CD4-positive, CD25-positive, alpha-beta regulatory T cell (primary cell): ENCODE data around the gene GSX1. TPM values are rescaled to one million over a fixed set of nuclear protein-coding genes. Genes with fewer than 3 reads are reported as not detected.
"Not testable (repeated sequence)": the region's sequence is repeated elsewhere in the genome, so short reads cannot be mapped to it uniquely, and the experiment has no call there.

Experiments
- ATAC-seq, 2 donors: fragments of 150-1000 bp; cut with Tn5 transposase; one replicate each; pipeline ENCODE4 v1.10.0; 2021; ENCODE audit warnings: low read depth in 2 of 2, moderate number of reproducible peaks in 2 of 2, moderate library complexity in 1 of 2
- DNase-seq, 3 donors: peaks; one replicate each; pipeline versions ENCODE4 v3.0.0 to v3.0.0-alpha.2; 2012 to 2022; ENCODE audit warnings: mixed read lengths in 1 of 3
- H3K27ac ChIP-seq: one replicate; pipeline ENCODE4 v1.7.0; 2013; ENCODE audit warnings: mild to moderate bottlenecking, low read length; ENCODE audit not compliant: insufficient read depth, poor library complexity, severe bottlenecking
- H3K27me3 ChIP-seq: one replicate; pipeline ENCODE4 v1.7.0; 2013; ENCODE audit warnings: low read length; ENCODE audit not compliant: control insufficient read depth, insufficient read depth
- H3K36me3 ChIP-seq: one replicate; pipeline ENCODE4 v1.7.0; 2013; ENCODE audit warnings: mild to moderate bottlenecking, low read length, moderate library complexity; ENCODE audit not compliant: control insufficient read depth, insufficient read depth
- H3K4me1 ChIP-seq: 2 replicates; pipeline ENCODE4 v1.7.0; 2013; ENCODE audit warnings: mild to moderate bottlenecking, low read length; ENCODE audit not compliant: insufficient read depth, control insufficient read depth, poor library complexity, severe bottlenecking
- H3K4me3 ChIP-seq: one replicate; pipeline ENCODE4 v1.7.0; 2013; ENCODE audit warnings: low read depth, mild to moderate bottlenecking, low read length, moderate library complexity
- H3K9me3 ChIP-seq, 2 experiments: 1 replicate in 1 of 2; 2 replicates in 1 of 2; pipeline ENCODE4 v1.7.0; 2013; ENCODE audit warnings: low read length in 2 of 2, mild to moderate bottlenecking in 1 of 2, moderate library complexity in 1 of 2; ENCODE audit not compliant: control insufficient read depth in 2 of 2
- H3K27ac Mint-ChIP-seq, 3 donors: one replicate each; pipeline ENCODE4 v1.8.0; 2020 to 2022; ENCODE audit warnings: mild to moderate bottlenecking in 3 of 3, mixed read lengths in 3 of 3, moderate library complexity in 2 of 3
- H3K27me3 Mint-ChIP-seq: one replicate; pipeline ENCODE4 v1.8.0; 2022; ENCODE audit warnings: mild to moderate bottlenecking, mixed read lengths
- H3K36me3 Mint-ChIP-seq: one replicate; pipeline ENCODE4 v1.8.0; 2020; ENCODE audit warnings: mixed read lengths
- H3K4me1 Mint-ChIP-seq, 4 donors: one replicate each; pipeline ENCODE4 v1.8.0; 2020 to 2022; ENCODE audit warnings: mixed read lengths in 4 of 4, mild to moderate bottlenecking in 1 of 4
- H3K4me3 Mint-ChIP-seq, 4 donors: one replicate each; pipeline ENCODE4 v1.8.0; 2020 to 2022; ENCODE audit warnings: mild to moderate bottlenecking in 4 of 4, mixed read lengths in 4 of 4, moderate library complexity in 3 of 4
- H3K9me3 Mint-ChIP-seq, 7 donors: one replicate each; pipeline ENCODE4 v1.8.0; 2020 to 2022; ENCODE audit warnings: mixed read lengths in 7 of 7, mild to moderate bottlenecking in 3 of 7, moderate library complexity in 2 of 7
- polyA plus RNA-seq, 4 donors: library from polyadenylated mRNA; unstranded; fragments of 300-500 nt; fragmentation: Illumina TruSeq; gene quantifications; one replicate each; pipeline ENCODE4 v1.2.3, GENCODE V29; 2021
- total RNA-seq: library from RNA; stranded (reverse); gene quantifications from one replicate; pipeline ENCODE4 v1.2.3, GENCODE V29; 2022

The GSX1 gene
- total RNA-seq (not detected), polyA plus RNA-seq (not detected)

DNA sequence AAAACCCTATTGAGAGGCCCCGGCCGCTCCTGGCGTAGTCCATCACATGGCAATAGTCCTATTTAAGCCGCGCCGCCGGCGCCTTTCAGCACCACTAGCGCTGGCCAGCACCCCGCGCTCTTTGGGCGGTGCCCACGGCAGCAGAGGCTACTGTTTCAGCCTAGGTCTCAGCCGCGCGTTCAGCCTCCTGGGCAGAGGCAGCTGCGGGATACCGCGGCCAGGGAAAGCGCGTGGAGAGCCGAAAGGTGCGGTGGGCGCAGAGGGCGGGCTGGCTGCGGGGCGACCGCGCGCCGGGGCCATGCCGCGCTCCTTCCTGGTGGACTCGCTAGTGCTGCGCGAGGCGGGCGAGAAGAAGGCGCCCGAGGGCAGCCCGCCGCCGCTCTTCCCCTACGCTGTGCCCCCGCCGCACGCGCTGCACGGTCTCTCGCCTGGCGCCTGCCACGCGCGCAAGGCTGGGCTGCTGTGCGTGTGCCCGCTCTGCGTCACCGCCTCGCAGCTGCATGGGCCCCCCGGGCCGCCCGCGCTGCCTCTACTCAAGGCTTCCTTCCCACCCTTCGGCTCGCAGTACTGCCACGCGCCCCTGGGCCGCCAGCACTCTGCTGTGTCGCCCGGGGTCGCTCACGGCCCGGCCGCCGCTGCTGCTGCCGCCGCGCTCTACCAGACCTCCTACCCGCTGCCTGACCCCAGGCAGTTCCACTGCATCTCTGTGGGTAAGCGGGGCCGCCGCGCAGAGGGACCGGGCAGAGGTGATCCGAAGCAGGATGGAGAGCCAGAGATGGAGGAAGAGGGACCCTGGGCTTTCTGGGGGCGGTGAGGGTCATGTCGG, at the start of gene GSX1:
Gene GSX1, plus strand, starts transcription at position 91 of the 826 bp plus-strand sequence. Its CDS starts 208 bp downstream, at position 299.
- peak in 2 of 3 donors; percentile 35 to 55 for DNase-seq
- peaks cover 0 to 15% (median 0%) of the 10 kb centered on the region in 7 donors for H3K9me3 Mint-ChIP-seq
- ATAC-seq: peak in 1 of 2 donors; percentile 39
- no peak within 1 kb of the TSS for H3K27ac Mint-ChIP-seq
- Histone ChIP-seq H3K4me3 (peak within 1 kb of the TSS; percentile 75), H3K36me3 (no peaks in the 10 kb centered on the region), H3K27me3 (peaks cover 50% of the 10 kb centered on the region), H3K27ac (no peak within 1 kb of the TSS), H3K9me3 (no peaks in the 10 kb centered on the region), H3K4me1 (peaks cover 35% of the 10 kb centered on the region)
- H3K4me3 Mint-ChIP-seq: peak within 1 kb of the TSS; percentile 64 to 87 (median 76)
- H3K4me1 Mint-ChIP-seq: peaks cover 14 to 40% (median 21%) of the 10 kb centered on the region in 4 donors
- H3K27me3 Mint-ChIP-seq: peaks cover 77% of the 10 kb centered on the region
- no peaks in the 10 kb centered on the region for H3K36me3 Mint-ChIP-seq

DNA sequence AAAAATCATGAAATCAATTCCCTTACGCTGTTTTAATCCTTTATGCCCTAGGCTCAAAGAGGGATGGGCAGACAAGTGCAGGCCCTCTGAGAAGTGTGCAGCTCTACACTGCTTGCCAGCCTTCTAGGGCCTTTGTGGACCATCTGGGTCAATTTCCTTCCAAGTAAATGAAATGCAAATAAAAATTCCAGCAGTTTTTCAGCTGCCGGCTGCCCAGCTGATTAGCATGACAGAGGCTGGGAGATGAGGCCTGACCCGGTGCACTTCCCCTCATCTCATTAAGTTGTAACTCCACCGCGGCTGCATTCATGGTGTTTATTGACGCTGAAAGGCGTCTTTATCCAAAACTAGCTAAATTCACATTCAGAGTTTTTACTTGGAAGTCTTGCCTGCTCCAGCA, 47.5 kb upstream of the GSX1 start:
- Histone ChIP-seq H3K4me1 (no peaks in the 10 kb centered on the region), H3K27me3 (peaks cover 4% of the 10 kb centered on the region), H3K9me3 (no peaks in the 10 kb centered on the region), H3K27ac (no peak overlapping the region), H3K4me3 (no peak overlapping the region), H3K36me3 (no peaks in the 10 kb centered on the region)
- DNase-seq (no peak), ATAC-seq (no peak)
- Mint-ChIP-seq H3K9me3 (peaks cover 0 to 5% (median 0%) of the 10 kb centered on the region in 7 donors), H3K36me3 (no peaks in the 10 kb centered on the region), H3K27me3 (peaks cover 16% of the 10 kb centered on the region), H3K27ac (no peak overlapping the region), H3K4me1 (peaks cover 0 to 2% (median 0%) of the 10 kb centered on the region in 4 donors), H3K4me3 (no peak overlapping the region)

DNA sequence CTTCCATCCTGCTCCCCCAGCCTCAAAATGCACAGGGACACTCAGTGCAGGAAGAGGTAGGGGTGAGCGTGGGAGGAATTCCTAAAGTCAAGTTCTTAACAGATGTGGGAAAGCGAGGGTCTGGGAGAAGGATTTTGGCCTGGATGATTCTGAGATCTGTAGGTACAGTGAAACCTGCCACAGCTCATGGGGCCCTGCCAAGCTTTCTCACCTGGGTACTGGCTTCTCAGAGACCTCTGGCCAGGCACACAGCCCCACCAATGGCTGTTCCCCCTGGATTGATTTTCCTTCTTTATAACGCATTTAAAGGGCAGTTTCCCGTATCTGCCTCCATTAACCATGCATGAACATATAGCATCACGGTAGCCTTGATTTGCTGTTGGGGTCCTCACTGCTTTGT, 47.0 kb upstream of the GSX1 start:
- no peak overlapping the region for H3K4me3 Mint-ChIP-seq
- H3K27me3 Mint-ChIP-seq: peaks cover 16% of the 10 kb centered on the region
- H3K27ac ChIP-seq: no peak overlapping the region
- DNase-seq: no peak
- ATAC-seq: no peak
- no peak overlapping the region for H3K4me3 ChIP-seq
- H3K36me3 Mint-ChIP-seq: no peaks in the 10 kb centered on the region
- H3K9me3 ChIP-seq: no peaks in the 10 kb centered on the region
- peaks cover 4% of the 10 kb centered on the region for H3K27me3 ChIP-seq
- H3K9me3 Mint-ChIP-seq: peaks cover 0 to 5% (median 0%) of the 10 kb centered on the region in 7 donors
- H3K27ac Mint-ChIP-seq: no peak overlapping the region
- no peaks in the 10 kb centered on the region for H3K36me3 ChIP-seq
- H3K4me1 ChIP-seq: no peaks in the 10 kb centered on the region
- peaks cover 0 to 2% (median 0%) of the 10 kb centered on the region in 4 donors for H3K4me1 Mint-ChIP-seq

DNA sequence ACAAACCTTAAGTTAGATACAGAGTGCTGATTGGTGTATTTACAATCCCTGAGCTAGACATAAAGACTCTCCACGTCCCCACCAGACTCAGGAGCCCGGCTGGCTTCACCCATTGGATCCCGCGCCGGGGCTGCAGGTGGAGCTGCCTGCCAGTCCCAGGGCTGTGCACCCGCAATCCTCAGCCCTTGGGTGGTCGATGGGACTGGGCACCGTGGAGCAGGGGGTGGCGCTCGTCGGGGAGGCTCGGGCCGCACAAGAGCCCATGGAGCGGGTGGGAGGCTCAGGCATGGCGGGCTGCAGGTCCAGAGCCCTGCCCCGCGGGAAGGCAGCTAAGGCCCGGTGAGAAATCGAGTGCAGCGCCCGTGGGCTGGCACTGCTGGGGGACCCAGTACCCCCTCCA, 44.1 kb upstream of the GSX1 start:
- not testable (repeated sequence) for H3K36me3 ChIP-seq, H3K9me3 ChIP-seq, H3K27ac Mint-ChIP-seq, DNase-seq, H3K36me3 Mint-ChIP-seq, H3K4me1 ChIP-seq, H3K27ac ChIP-seq, H3K9me3 Mint-ChIP-seq, H3K4me3 Mint-ChIP-seq, H3K4me3 ChIP-seq, H3K27me3 ChIP-seq, ATAC-seq, H3K4me1 Mint-ChIP-seq
- H3K27me3 Mint-ChIP-seq: peaks cover 22% of the 10 kb centered on the region

DNA sequence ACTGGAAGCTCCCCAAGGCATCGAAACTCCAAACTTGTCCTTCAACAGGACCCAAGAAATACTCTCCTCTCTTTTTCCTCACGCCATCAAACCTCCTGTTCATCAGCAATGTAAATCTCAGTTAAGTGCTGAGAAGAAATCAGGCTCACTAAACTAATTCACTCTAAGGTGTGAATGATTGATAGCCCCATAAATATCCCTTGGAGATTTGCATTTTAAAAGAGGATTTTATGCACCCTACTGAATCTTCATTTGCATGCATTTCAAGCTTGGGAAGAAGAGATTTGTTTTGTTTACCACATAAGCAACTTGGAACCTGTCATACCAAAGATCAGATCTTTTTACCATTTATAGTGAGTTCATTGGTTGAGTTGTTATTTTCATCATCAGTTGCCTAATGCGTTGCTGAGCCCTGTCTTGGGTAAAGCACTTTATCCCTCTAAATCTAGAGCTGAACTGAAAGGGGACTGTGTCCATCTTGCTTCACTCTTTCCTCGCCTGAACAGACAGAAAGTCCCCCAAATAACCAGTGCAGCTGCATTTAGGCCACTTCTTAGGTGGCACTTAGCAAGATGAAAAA, 40.2 kb upstream of the GSX1 start:
- no peak for ATAC-seq
- Mint-ChIP-seq H3K27ac (no peak overlapping the region), H3K9me3 (peaks cover 0 to 14% (median 4%) of the 10 kb centered on the region in 7 donors), H3K4me1 (peaks cover 0 to 2% (median 0%) of the 10 kb centered on the region in 4 donors), H3K27me3 (peaks cover 28% of the 10 kb centered on the region), H3K4me3 (no peak overlapping the region), H3K36me3 (no peaks in the 10 kb centered on the region)
- Histone ChIP-seq H3K4me1 (no peaks in the 10 kb centered on the region), H3K27ac (no peak overlapping the region), H3K4me3 (no peak overlapping the region), H3K9me3 (peaks cover 0 to 7% of the 10 kb centered on the region in 2 experiments), H3K27me3 (peaks cover 5% of the 10 kb centered on the region), H3K36me3 (no peaks in the 10 kb centered on the region)
- no peak for DNase-seq

DNA sequence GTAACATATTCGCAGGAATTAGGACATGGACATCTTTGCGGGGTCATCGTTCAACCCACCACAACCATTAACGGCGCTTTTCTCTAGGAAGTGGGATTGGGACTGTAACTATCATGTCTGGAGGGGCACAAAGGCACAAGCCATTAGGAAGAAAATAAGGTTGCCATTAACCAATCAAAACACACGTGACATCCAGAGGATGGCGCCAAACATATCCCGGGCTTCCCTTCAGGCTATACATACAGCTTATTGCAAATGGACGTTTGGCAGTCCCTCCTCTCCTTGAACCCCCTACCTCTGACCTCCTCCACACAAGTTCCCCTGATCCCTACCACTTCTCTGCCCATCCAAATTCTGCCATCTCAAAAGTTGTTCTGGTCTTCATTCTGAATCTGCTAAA, 26.6 kb upstream of the GSX1 start:
- Histone ChIP-seq H3K4me3 (no peak overlapping the region), H3K36me3 (no peaks in the 10 kb centered on the region), H3K9me3 (no peaks in the 10 kb centered on the region), H3K4me1 (no peaks in the 10 kb centered on the region), H3K27ac (no peak overlapping the region), H3K27me3 (peaks cover 6% of the 10 kb centered on the region)
- peaks cover 0 to 5% (median 0%) of the 10 kb centered on the region in 7 donors for H3K9me3 Mint-ChIP-seq
- DNase-seq: no peak
- no peaks in the 10 kb centered on the region for H3K4me1 Mint-ChIP-seq
- no peak overlapping the region for H3K27ac Mint-ChIP-seq
- no peak overlapping the region for H3K4me3 Mint-ChIP-seq
- no peaks in the 10 kb centered on the region for H3K36me3 Mint-ChIP-seq
- ATAC-seq: no peak
- H3K27me3 Mint-ChIP-seq: peaks cover 33% of the 10 kb centered on the region

DNA sequence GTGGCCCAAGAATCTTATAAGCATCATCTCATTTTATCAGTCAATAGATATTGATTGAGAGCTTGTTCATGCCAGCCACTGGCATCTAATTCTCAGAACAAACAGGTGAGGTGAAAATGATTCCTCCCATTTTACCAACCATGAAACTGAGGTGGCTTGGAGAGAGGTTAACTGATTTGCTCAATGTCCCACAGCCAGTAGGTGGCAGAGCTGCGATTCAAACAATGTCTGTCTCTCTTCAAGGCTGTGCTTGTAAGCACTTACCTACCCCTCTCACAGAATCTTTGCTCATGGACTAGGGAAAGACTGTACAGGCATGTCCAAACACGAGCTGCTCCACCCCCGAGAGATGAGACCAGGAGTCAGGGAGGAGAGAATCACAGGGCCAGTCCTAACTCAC, 21.5 kb upstream of the GSX1 start:
- Mint-ChIP-seq H3K4me1 (no peaks in the 10 kb centered on the region), H3K4me3 (peak overlapping the region in 1 of 4 donors; percentile 30), H3K27ac (peak overlapping the region in 1 of 3 donors; percentile 29), H3K9me3 (peaks cover 0 to under 1% (median 0%) of the 10 kb centered on the region in 7 donors), H3K27me3 (peaks cover 22% of the 10 kb centered on the region), H3K36me3 (no peaks in the 10 kb centered on the region)
- H3K27ac ChIP-seq: no peak overlapping the region
- H3K27me3 ChIP-seq: peaks cover 8% of the 10 kb centered on the region
- H3K4me1 ChIP-seq: no peaks in the 10 kb centered on the region
- DNase-seq (peak in 1 of 3 donors; percentile 49), ATAC-seq (no peak)
- H3K36me3 ChIP-seq: no peaks in the 10 kb centered on the region
- no peak overlapping the region for H3K4me3 ChIP-seq
- H3K9me3 ChIP-seq: no peaks in the 10 kb centered on the region
